ENCODE measurements around the gene SMAGP.

SMAGP gene

GRCh38 chr12:51195841-51196240 lies 74.4 kb downstream of the SMAGP start:
- no peak overlapping the region for H3K4me3 ChIP-seq (ENCODE audit: low read depth, low read length, poor library complexity, severe bottlenecking)
- no peak overlapping the region for H3K27ac ChIP-seq (ENCODE audit: low read depth, low read length, poor library complexity, severe bottlenecking)
- no peaks in the 10 kb centered on the region for H3F3A ChIP-seq (ENCODE audit: insufficient read depth, low read length)
- 0 out of 2 replicates have a peak, but pooled peaks cover 3% of the 10 kb centered on the region for H3K27me3 ChIP-seq (ENCODE audit: insufficient read depth, low read length)
- H3K79me2 ChIP-seq (ENCODE audit: insufficient read depth, low read length) = no peaks in the 10 kb centered on the region
- no peaks in the 10 kb centered on the region for H3K9me2 ChIP-seq (ENCODE audit: low read depth, low read length)
- H3K4me2 ChIP-seq (ENCODE audit: low read length) = no peak overlapping the region
- no peak overlapping the region for H2AFZ ChIP-seq (ENCODE audit: low read length)
- no peaks in the 10 kb centered on the region for H3K4me1 ChIP-seq (ENCODE audit: insufficient read depth, low read length, severe bottlenecking)
- no peaks in the 10 kb centered on the region for H4K20me1 ChIP-seq (ENCODE audit: insufficient read depth, low read length)
- no peak overlapping the region for H3K9ac ChIP-seq (ENCODE audit: low read length)
- TF ChIP-seq EZH2 (IDR thresholded peaks at IDR 0.05; ENCODE audit: borderline replicate concordance, low read length) (no peak), CTCF (IDR thresholded peaks at IDR 0.05; ENCODE audit: low read length) (no peak)
- H3K36me3 ChIP-seq (ENCODE audit: insufficient read depth, low read length) = no peaks in the 10 kb centered on the region
- H3K9me3 ChIP-seq (ENCODE audit: low read length) = no peaks in the 10 kb centered on the region

Measured in OCI-LY1 (cell line).